ENCODE measurements around the gene TMEM35A. TPM values are rescaled to one million over a fixed set of nuclear protein-coding genes. Genes with fewer than 3 reads are reported as not detected.

Gene TMEM35A
- total RNA-seq, 1 experiment from 2014 or later = 4.3 TPM

DNA sequence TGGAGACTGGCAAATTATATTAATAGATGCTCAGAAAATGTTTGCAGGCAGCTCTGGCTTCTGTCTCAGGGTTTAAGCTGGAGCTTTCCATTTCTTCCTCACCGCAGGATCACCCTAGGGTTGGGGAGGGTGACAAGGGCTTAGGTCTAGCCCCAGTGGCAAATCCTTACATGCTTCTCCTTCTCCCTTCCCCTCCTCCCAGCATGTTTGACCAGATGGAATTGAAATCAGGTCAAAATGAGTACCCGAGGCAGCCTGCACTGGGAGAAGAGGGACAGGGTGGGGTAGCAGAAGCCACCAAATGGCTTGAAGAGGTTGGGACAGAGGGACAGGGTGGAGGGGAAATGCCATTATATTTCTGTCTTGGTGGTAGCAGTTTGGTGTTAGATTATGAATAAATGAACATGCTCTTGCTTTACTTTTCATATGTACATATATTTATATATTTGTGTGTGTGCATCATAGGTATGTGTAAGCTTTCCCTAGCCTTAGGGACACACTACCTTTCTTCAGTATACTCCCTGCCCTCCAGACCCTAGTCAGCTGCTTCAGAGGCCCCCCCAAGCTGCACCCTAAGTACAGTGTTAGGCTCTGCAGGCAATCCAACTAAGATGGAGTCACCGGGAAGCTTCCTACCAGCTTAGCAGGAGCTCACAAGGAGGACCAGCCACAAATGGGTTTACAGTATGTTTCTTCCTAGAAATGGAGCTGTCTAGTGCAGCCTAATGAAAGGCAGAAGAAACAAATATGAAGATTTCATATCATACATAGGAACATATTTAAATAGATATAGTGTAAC is 1.8 kb downstream of the TMEM35A start:
- Mint-ChIP-seq H3K4me3 (peak overlapping the region in 1 of 2 experiments; percentile 29; a peak in 2 of 5 replicates), H3K27me3 (ENCODE audit: low read depth) (peaks cover 10% of the 10 kb centered on the region), H3K4me1 (peaks cover 14 to 17% of the 10 kb centered on the region in 2 experiments), H3K36me3 (ENCODE audit: insufficient read depth in 1 of 3, low read depth in 3 of 3) (no peaks in the 10 kb centered on the region; a peak in 2 of 7 replicates), H3K27ac (no peak overlapping the region), H3K9me3 (peaks cover 58 to 60% of the 10 kb centered on the region in 2 experiments)
- no peak overlapping the region for H3K27ac ChIP-seq (ENCODE audit: insufficient read length, low read depth, low read length)
- H3K23me2 ChIP-seq (ENCODE audit: insufficient read length, low read depth, low read length, poor library complexity, severe bottlenecking) = peaks cover 9% of the 10 kb centered on the region
- H4K5ac ChIP-seq (ENCODE audit: insufficient read length, low read depth, low read length) = no peak overlapping the region
- no peak overlapping the region for H2BK5ac ChIP-seq (ENCODE audit: insufficient read length, low read length)
- WGBS (ENCODE audit: extremely low coverage, insufficient read length, low lambda C conversion rate) = no CpG with 5 or more reads among the region's 3 CpGs
- H4K91ac ChIP-seq (ENCODE audit: insufficient read length, low read depth, low read length) = no peak overlapping the region
- no peak overlapping the region for H3K14ac ChIP-seq (ENCODE audit: insufficient read depth, low read length)
- H3K9ac ChIP-seq (ENCODE audit: extremely low read depth, insufficient read length, low read length) = no peak overlapping the region
- no peak overlapping the region for H3K23ac ChIP-seq (ENCODE audit: insufficient read length, low read depth, low read length)
- H3K9me3 ChIP-seq (ENCODE audit: control insufficient read depth, low read depth, low read length) = peaks cover 28% of the 10 kb centered on the region
- TF ChIP-seq, protein P1, sequence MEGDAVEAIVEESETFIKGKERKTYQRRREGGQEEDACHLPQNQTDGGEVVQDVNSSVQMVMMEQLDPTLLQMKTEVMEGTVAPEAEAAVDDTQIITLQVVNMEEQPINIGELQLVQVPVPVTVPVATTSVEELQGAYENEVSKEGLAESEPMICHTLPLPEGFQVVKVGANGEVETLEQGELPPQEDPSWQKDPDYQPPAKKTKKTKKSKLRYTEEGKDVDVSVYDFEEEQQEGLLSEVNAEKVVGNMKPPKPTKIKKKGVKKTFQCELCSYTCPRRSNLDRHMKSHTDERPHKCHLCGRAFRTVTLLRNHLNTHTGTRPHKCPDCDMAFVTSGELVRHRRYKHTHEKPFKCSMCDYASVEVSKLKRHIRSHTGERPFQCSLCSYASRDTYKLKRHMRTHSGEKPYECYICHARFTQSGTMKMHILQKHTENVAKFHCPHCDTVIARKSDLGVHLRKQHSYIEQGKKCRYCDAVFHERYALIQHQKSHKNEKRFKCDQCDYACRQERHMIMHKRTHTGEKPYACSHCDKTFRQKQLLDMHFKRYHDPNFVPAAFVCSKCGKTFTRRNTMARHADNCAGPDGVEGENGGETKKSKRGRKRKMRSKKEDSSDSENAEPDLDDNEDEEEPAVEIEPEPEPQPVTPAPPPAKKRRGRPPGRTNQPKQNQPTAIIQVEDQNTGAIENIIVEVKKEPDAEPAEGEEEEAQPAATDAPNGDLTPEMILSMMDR (conservative IDR thresholded peaks at IDR 0.05) = no peak
- H4K20me1 ChIP-seq (ENCODE audit: control insufficient read depth, insufficient read depth, insufficient read length) = no peaks in the 10 kb centered on the region
- H3K56ac ChIP-seq (ENCODE audit: insufficient read length, low read depth, low read length) = no peak overlapping the region
- H2AK5ac ChIP-seq (ENCODE audit: insufficient read length, low read length) = no peak overlapping the region
- H2BK120ac ChIP-seq (ENCODE audit: low read depth, low read length, poor library complexity, severe bottlenecking) = no peak overlapping the region
- no peak overlapping the region for H2BK20ac ChIP-seq (ENCODE audit: low read depth, low read length, poor library complexity, severe bottlenecking)
- no peak overlapping the region for H3T11ph ChIP-seq (ENCODE audit: low read length)
- DNase-seq = no peak
- peak overlapping the region; percentile 72 for H3K4me2 ChIP-seq (ENCODE audit: insufficient read depth, insufficient read length, low read length)
- no peak overlapping the region for H2BK12ac ChIP-seq (ENCODE audit: insufficient read length, low read depth, low read length)
- H2AFZ ChIP-seq (ENCODE audit: low read length) = no peak overlapping the region
- H3K4me1 ChIP-seq (ENCODE audit: insufficient read depth, low read length) = no peaks in the 10 kb centered on the region
- no peaks in the 10 kb centered on the region for H3K79me1 ChIP-seq (ENCODE audit: insufficient read depth, low read depth, low read length, poor library complexity, severe bottlenecking)
- no peak overlapping the region for H4K8ac ChIP-seq (replicated peaks; ENCODE audit: insufficient read length, low read depth, low read length)
- H3K18ac ChIP-seq (ENCODE audit: insufficient read length, low read depth, low read length) = no peak overlapping the region
- no peaks in the 10 kb centered on the region; the same call in 1 of the 2 replicates for H3K27me3 ChIP-seq (ENCODE audit: insufficient read depth, low read length)
- H3K79me2 ChIP-seq (ENCODE audit: insufficient read depth, low read length) = no peaks in the 10 kb centered on the region
- no peak overlapping the region for H3K4ac ChIP-seq (ENCODE audit: low read depth, low read length)
- no peak overlapping the region for H2BK15ac ChIP-seq (ENCODE audit: low read depth, low read length)
